ENCODE data around the gene GNAI1. TPM values are rescaled to one million over a fixed set of nuclear protein-coding genes. Genes with fewer than 3 reads are reported as not detected.

The GNAI1 gene
- total RNA-seq, 1 donor from 2014 or later, result 8.7 TPM

DNA sequence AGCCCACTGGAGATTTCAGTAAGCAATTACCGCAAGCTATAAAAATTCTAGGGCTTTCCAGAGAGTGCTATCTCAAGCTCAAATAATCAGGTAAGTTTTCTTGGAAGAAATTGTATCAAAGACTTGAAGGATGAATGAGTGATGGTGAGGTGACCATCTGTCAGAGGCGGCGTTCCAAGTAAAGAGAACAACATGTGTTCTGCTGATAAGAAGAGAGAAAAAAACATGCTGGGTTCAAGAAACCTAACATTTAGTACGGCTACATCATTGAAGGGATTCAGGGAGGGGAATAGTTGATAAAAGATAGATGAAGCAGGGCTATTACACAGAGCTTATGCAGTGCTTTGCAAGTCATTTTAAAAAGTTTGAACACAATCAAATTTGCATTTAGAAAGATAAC lies 100.7 kb downstream of the GNAI1 start:
- Histone ChIP-seq H3K9me3 (no peaks in the 10 kb centered on the region), H3K27ac (no peak overlapping the region), H3K4me3 (no peak overlapping the region), H3K36me3 (no peaks in the 10 kb centered on the region), H3K27me3 (no peaks in the 10 kb centered on the region), H3K4me1 (no peaks in the 10 kb centered on the region)
- intact Hi-C loops (cut with DNase I), result no loop called here
- no peak for TF ChIP-seq CTCF (IDR thresholded peaks at IDR 0.05)
- DNase-seq (ENCODE audit: low spot score in 2 of 2), result no peak

DNA sequence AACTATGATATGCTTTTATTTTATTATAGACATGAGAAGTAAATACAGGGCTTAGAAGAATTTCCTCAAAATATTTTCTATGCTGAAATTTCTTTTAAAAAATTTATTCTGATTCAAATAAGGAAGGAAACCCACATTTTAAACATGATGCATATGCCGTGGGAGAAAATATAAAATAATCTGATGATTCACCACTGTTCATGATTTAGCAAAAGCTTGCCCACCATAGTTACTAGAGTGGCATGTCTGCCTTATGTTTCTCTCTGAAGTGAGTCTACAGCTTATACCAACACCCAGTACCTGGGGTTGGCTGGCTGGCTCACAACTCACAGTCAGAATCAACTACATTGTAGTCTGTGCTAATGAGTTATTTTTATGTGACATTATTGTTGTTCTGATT lies 102.0 kb downstream of the GNAI1 start:
- H3K36me3 ChIP-seq, result no peaks in the 10 kb centered on the region
- no peak for DNase-seq (ENCODE audit: low spot score in 2 of 2)
- intact Hi-C loops (cut with DNase I), result no loop called here
- no peaks in the 10 kb centered on the region for H3K9me3 ChIP-seq
- no peaks in the 10 kb centered on the region for H3K27me3 ChIP-seq
- no peak overlapping the region for H3K4me3 ChIP-seq
- H3K4me1 ChIP-seq, result no peaks in the 10 kb centered on the region
- no peak for TF ChIP-seq CTCF (IDR thresholded peaks at IDR 0.05)
- H3K27ac ChIP-seq, result no peak overlapping the region

DNA sequence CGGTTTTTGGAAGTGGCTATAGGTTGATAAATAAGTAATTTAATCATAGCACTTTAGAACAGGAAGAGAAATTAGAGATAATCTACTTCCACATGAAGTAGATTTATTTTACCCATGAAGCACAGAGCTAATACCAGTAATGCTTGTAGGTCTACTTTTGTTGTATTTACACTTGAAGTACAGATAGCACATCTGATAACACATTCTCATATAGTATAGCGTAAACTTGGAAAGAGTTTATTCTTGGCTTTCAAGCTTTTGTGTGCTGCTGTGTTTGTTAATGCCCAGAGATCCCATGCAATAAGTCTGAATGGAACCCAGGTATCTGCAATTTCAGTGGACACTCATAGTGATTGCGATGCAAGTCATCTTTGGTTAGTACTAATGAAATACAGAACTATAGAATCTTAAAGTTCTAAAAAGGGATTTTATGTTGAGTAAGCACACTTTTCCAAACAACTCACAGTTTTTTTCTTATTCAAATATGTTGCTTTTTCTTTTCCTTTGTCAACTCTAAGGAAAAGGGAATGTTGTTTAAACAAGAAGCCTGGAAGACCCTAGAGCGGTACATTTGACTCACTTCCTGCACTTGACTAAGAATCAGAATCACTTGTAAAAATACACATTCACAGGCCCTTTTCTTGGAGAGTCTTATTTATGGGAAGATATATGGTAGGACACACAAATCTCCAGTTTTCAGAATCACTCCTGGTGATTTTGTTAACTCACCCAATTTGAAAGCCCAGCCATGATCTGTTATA lies 105.8 kb downstream of the GNAI1 start:
- DNase-seq (ENCODE audit: low spot score in 2 of 2), result no peak
- H3K27me3 ChIP-seq, result no peaks in the 10 kb centered on the region
- no peak overlapping the region for H3K27ac ChIP-seq
- no peak overlapping the region for H3K4me3 ChIP-seq
- TF ChIP-seq CTCF (IDR thresholded peaks at IDR 0.05), result no peak
- H3K36me3 ChIP-seq, result no peaks in the 10 kb centered on the region
- no peaks in the 10 kb centered on the region for H3K4me1 ChIP-seq
- intact Hi-C loops (cut with DNase I), result no loop called here
- no peaks in the 10 kb centered on the region for H3K9me3 ChIP-seq

DNA sequence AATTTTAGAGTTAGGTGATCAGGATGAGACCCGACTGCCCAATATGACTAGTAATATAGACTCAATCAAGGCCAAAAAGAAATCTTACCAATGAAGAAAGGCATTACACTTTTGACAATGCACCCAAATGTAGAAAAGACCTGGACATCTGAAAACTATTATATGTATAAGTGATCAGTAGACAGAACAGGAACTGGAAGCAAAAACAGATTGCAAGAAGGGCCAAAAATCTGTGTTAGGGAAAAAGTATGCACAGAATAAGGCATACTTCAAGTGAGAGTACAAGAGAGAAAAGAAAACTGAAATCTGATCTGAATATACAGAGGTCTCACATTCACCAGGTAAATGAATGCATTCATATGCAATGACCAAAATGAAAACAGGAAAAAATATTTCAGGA lies 107.0 kb downstream of the GNAI1 start:
- Histone ChIP-seq H3K27me3 (no peaks in the 10 kb centered on the region), H3K9me3 (no peaks in the 10 kb centered on the region), H3K4me3 (no peak overlapping the region), H3K4me1 (no peaks in the 10 kb centered on the region), H3K36me3 (no peaks in the 10 kb centered on the region), H3K27ac (no peak overlapping the region)
- TF ChIP-seq CTCF (IDR thresholded peaks at IDR 0.05), result no peak
- intact Hi-C loops (cut with DNase I), result no loop called here
- no peak for DNase-seq (ENCODE audit: low spot score in 2 of 2)

DNA sequence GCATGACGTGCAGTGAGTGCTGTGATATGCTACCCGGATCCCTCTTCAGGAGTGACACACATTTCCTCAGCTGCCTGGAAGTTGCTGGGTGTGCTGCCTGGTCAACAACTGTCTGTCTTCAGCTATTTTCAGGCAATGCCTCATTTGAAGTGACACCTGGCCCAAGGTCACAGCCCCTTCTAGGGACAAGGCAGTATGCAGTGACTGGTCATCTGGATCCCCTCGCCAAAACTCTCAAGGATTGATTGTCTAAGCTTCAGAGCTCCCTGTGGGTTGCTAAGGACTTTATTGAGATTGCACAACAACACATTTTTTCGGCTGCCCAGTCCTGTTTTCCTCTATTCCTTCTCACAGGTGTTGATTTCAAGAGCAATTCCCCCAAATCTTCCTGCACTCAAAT lies 108.8 kb downstream of the GNAI1 start:
- H3K36me3 ChIP-seq, result no peaks in the 10 kb centered on the region
- no peaks in the 10 kb centered on the region for H3K27me3 ChIP-seq
- no peaks in the 10 kb centered on the region for H3K4me1 ChIP-seq
- H3K9me3 ChIP-seq, result no peaks in the 10 kb centered on the region
- H3K27ac ChIP-seq, result no peak overlapping the region
- TF ChIP-seq CTCF (IDR thresholded peaks at IDR 0.05), result no peak
- intact Hi-C loops (cut with DNase I), result no loop called here
- DNase-seq (ENCODE audit: low spot score in 2 of 2), result no peak
- no peak overlapping the region for H3K4me3 ChIP-seq

Data from ascending aorta (tissue), 2 donors.